Neural progenitor cell (in vitro differentiated cells): ENCODE data around the gene ZBTB43.

Source experiments
- CTCF ChIP-seq: fragments of 200-600 bp; sonication (generic); IDR thresholded peaks from 2 replicates; pipeline ENCODE4 v1.5.1; 2017; ENCODE audit warnings: antibody characterized with exemption, mild to moderate bottlenecking
- EZH2 ChIP-seq: fragments of 200-600 bp; sonication (generic); IDR thresholded peaks from 2 replicates; pipeline ENCODE4 v1.6.1; 2017; ENCODE audit warnings: antibody characterized with exemption, mild to moderate bottlenecking, moderate library complexity
- EZH2phosphoT487 ChIP-seq: fragments of 200-600 bp; sonication (generic); IDR thresholded peaks from 2 replicates; pipeline ENCODE4 v1.6.1; 2017; ENCODE audit warnings: antibody characterized with exemption

DNA sequence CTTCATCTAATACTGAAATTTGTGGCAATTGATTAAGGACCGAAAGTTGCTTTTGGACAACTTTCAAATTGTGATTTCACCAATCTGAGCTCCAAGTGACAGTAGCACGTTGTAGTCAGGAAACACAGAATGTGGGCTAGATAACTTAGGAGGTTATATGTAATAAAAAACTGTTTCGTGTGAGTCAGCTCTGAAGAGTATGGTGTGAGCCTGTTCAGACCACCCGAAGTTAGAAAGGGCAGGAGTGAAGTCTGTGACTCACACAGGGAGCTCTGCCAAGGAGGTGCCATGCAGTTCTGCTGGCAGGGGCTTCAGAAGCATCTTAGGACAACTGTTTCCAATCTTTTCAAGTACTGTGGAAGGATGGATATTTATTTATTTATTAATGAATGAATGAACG is 39.2 kb downstream of the ZBTB43 start:
- TF ChIP-seq CTCF (no peak), EZH2phosphoT487 (no peak), EZH2 (no peak)
